Psoas muscle (tissue), 8 donors: Measurements from ENCODE around the gene LDHB. TPM values are rescaled to one million over a fixed set of nuclear protein-coding genes. Genes with fewer than 3 reads are reported as not detected.
A peak's percentile ranks its signal among the peaks of the same experiment; 100 is the strongest.

Source experiments
- ATAC-seq, 4 donors: fragments of 200-7000 bp; cut with Tn5 transposase; one replicate each; pipeline ENCODE4 v1.9.1; 2020; ENCODE audit warnings: moderate library complexity in 3 of 4, mild to moderate bottlenecking in 2 of 4
- DNase-seq, 2 donors: peaks; one replicate each; pipeline ENCODE4 v3.0.0-alpha.2; 2020
- H3K27ac ChIP-seq: fragments of 200-600 bp; one replicate; pipeline ENCODE4 v1.8.0; 2022
- H3K27me3 ChIP-seq, 3 donors: fragments of 200-600 bp in 1 of 3; one replicate each; pipeline versions ENCODE4 v1.6.1 to v1.8.0; 2013 to 2022; ENCODE audit warnings: low read length in 2 of 3, mild to moderate bottlenecking in 2 of 3, moderate library complexity in 1 of 3; ENCODE audit not compliant: insufficient read depth in 3 of 3
- H3K36me3 ChIP-seq, 2 donors: fragments of 200-600 bp in 1 of 2; one replicate each; pipeline versions ENCODE4 v1.6.1 to v1.8.0; 2013 to 2022; ENCODE audit warnings: low read depth in 1 of 2, mild to moderate bottlenecking in 1 of 2, moderate library complexity in 1 of 2; ENCODE audit not compliant: insufficient read depth in 1 of 2
- H3K4me1 ChIP-seq: fragments of 200-600 bp; one replicate; pipeline ENCODE4 v1.8.0; 2022
- H3K4me3 ChIP-seq: fragments of 200-600 bp; one replicate; pipeline ENCODE4 v1.8.0; 2022; ENCODE audit warnings: mild to moderate bottlenecking
- H3K9me3 ChIP-seq: fragments of 200-600 bp; one replicate; pipeline ENCODE4 v1.8.0; 2022
- whole genome bisulfite sequencing, 3 donors: extraction: QIAGEN DNeasy Blood & Tissue Kit; methylation state at CpG; one replicate each; pipeline versions ENCODE4 v1.1.6 to v1.1.7; 2013; 5-methylcytosine and 5-hydroxymethylcytosine counted together
- intact Hi-C, 2 donors: fragments of 100-400 bp; cut with DNase I; formaldehyde crosslinking; loops; one replicate each; pipeline versions ENCODE4 v1.11.0 to v1.14.2; 2022
- long read RNA-seq, 2 donors: library from polyadenylated mRNA; unstranded; transcript quantifications; one replicate each; pipeline ENCODE4 v2.0.0, GENCODE V29; 2021
- polyA plus RNA-seq, 3 donors: library from polyadenylated mRNA; stranded (reverse); fragments of 200-250 nt; gene quantifications; one replicate each; pipeline ENCODE4 v1.2.3, GENCODE V29; 2013
- total RNA-seq, 4 donors: library from RNA; stranded (reverse); fragmentation: NEBNext Ultra II Directional in 2 of 4; extraction: Animal tissue kit (Norgen Biotek cat#: 25700) in 2 of 4; gene quantifications; one replicate each; pipeline versions ENCODE4 v1.2.1 to v1.2.4, GENCODE V29; 2021 to 2023
- TF ChIP-seq, protein P1 (sequence below): fragments of 200-600 bp; IDR thresholded peaks from one replicate; pipeline ENCODE4 v1.8.0; 2022; ENCODE audit warnings: antibody characterized with exemption
- donor health status: healthy with polysubstance abuse.
- donor health status: DM: no; HTN: no; CAD: no; lungs with moderate emphysema.
- donor health status: Bipolar disorder and iron deficiency.
- donor health status: healthy.
- donor health status: DM: yes; HTN: yes; CAD: no.
- donor health status: DM: no; HTN: no; CAD: no.
- donor health status: DM: no; HTN: no; CAD: no.
- donor health status: DM: yes; HTN: yes; CAD: no.

LDHB gene
- total RNA-seq (100 to 1,000 TPM in 3 of 4 donors, 10 to 100 TPM in 1; 71.6 to 616 (median 350) TPM), polyA plus RNA-seq (100 to 1,000 TPM; 156 to 403 (median 231) TPM)
- long read RNA-seq, donor 1, transcript LDHB-201 (8 exons, 1,303 nt) = major isoform, 127 of 133 reads
- long read RNA-seq, donor 1, partial matches to known transcripts = 1 of 133 reads
- long read RNA-seq, donor 1, other reads (novel, unspliced or antisense) = 4 of 133 reads
- long read RNA-seq, donor 2, transcript LDHB-201 (8 exons, 1,303 nt) = major isoform, 73 of 73 reads
- long read RNA-seq, donor 2, partial matches to known transcripts = 0 of 73 reads
- long read RNA-seq, donor 2, other reads (novel, unspliced or antisense) = 0 of 73 reads

DNA sequence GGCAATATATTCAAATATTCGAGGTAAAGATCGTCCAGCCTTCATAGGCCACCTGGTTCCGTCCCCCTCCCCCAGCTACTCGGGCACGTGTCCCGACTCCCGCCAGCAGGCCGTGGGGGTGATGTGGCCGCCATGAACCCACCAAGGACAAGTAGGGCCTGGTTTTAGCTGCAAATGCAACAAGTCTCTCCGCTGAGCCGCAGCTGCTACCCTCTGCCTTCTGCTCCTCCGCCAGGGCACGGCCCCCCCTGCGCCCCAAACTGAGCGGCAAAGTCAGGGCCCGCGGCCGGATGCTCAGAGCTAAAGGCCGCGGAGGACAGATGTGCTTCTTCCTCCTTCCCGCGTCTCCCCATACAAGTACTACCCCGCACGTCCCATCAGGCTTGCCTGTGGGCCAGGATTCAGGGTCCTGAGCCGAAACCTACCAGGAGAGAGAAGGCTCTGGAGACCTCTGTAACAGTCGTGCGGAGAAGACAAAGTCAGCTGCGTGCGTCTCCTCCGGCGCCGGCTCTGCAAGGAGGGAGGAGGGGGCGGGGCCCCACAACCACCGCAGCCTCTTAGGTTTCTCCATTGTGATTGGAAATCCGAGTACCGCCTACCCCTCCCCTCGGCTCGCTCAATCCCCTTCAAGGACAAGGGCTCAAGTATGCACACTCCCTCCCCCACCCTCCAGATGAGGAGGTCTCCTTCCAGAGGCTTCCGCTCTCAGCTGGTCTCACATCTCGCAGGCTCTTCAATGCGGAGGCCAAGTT lies at the start of gene LDHB:
Gene LDHB (minus strand): TSS at position 517 of the 752 bp plus-strand sequence. CDS start 3,171 bp downstream, outside the sequence.
- Histone ChIP-seq H3K27ac (peak within 1 kb of the TSS; percentile 77), H3K27me3 (peaks cover 0 to 3% (median 0%) of the 10 kb centered on the region in 3 donors), H3K36me3 (peaks cover 7 to 22% of the 10 kb centered on the region in 2 donors), H3K9me3 (no peaks in the 10 kb centered on the region), H3K4me3 (peak within 1 kb of the TSS; percentile 84), H3K4me1 (peaks cover 5% of the 10 kb centered on the region)
- intact Hi-C loops = loop anchor here in 1 of 2 donors (5.0 to 10.0 kb wide), 2 partner anchors 155 to 213 kb away; partner anchors contain the start of genes GOLT1B and RECQL
- 0 to 1% (median 1%) methylated on average over 36 to 41 of the region's 41 CpGs for WGBS, 3 donors
- DNase-seq (peak; percentile 94), ATAC-seq (peak; percentile 92 to 98 (median 95))
- TF ChIP-seq, protein P1, sequence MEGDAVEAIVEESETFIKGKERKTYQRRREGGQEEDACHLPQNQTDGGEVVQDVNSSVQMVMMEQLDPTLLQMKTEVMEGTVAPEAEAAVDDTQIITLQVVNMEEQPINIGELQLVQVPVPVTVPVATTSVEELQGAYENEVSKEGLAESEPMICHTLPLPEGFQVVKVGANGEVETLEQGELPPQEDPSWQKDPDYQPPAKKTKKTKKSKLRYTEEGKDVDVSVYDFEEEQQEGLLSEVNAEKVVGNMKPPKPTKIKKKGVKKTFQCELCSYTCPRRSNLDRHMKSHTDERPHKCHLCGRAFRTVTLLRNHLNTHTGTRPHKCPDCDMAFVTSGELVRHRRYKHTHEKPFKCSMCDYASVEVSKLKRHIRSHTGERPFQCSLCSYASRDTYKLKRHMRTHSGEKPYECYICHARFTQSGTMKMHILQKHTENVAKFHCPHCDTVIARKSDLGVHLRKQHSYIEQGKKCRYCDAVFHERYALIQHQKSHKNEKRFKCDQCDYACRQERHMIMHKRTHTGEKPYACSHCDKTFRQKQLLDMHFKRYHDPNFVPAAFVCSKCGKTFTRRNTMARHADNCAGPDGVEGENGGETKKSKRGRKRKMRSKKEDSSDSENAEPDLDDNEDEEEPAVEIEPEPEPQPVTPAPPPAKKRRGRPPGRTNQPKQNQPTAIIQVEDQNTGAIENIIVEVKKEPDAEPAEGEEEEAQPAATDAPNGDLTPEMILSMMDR = no peak

DNA sequence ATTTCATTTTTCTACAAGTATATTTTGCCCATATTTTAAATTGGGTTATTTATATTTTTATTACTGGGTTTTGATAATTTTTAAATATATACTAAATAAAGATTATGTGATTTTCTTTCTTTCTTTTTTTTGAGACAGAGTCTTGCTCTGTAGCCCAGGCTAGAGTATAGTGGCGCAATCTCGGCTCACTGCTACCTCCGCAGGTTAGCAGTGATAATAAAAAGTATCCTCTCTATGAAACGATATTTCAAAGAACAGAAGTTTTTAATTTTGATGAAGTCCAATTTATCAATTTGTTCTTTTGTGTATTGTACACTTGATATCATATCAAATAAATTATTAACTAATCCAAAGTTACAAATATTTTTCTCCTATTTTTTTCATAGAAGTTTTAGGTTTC lies 47.2 kb upstream of the LDHB start:
- Histone ChIP-seq H3K27me3 (no peaks in the 10 kb centered on the region), H3K4me1 (no peaks in the 10 kb centered on the region), H3K9me3 (no peaks in the 10 kb centered on the region), H3K4me3 (no peak overlapping the region), H3K27ac (no peak overlapping the region), H3K36me3 (no peaks in the 10 kb centered on the region)
- intact Hi-C loops = no loop called here
- ATAC-seq (no peak), DNase-seq (no peak)
- TF ChIP-seq, protein P1 = no peak
- 93 to 97% (median 95%) methylated on average over 4 of the region's 4 CpGs for WGBS, 3 donors

DNA sequence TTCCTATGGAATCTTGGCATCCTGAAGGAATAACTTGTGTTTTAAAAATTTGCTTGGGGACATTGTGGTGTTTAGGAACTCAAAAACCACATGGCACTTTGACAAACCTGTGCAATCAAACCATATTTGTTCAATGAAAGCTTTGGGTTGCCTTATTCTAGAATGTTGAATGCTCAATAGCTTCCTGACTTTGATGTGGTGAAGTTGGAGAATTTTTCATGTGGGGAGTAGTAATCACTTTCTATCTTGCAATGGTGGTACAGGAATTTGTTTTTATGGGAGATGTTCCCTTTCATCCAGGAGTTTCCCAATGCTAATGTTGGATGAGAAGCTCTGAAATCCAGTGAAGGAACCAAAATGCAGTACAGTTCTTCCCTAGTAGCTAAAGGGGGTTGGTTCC lies 42.2 kb upstream of the LDHB start:
- H3K27me3 ChIP-seq = no peaks in the 10 kb centered on the region
- H3K4me1 ChIP-seq = no peaks in the 10 kb centered on the region
- H3K4me3 ChIP-seq = no peak overlapping the region
- DNase-seq (no peak), ATAC-seq (no peak)
- no peaks in the 10 kb centered on the region for H3K36me3 ChIP-seq
- no peaks in the 10 kb centered on the region for H3K9me3 ChIP-seq
- intact Hi-C loops = loop anchor here (2.0 to 5.0 kb wide), 3 partner anchors 291 to 322 kb away; no protein-coding TSS in a partner anchor
- TF ChIP-seq, protein P1 = no peak
- no peak overlapping the region for H3K27ac ChIP-seq

DNA sequence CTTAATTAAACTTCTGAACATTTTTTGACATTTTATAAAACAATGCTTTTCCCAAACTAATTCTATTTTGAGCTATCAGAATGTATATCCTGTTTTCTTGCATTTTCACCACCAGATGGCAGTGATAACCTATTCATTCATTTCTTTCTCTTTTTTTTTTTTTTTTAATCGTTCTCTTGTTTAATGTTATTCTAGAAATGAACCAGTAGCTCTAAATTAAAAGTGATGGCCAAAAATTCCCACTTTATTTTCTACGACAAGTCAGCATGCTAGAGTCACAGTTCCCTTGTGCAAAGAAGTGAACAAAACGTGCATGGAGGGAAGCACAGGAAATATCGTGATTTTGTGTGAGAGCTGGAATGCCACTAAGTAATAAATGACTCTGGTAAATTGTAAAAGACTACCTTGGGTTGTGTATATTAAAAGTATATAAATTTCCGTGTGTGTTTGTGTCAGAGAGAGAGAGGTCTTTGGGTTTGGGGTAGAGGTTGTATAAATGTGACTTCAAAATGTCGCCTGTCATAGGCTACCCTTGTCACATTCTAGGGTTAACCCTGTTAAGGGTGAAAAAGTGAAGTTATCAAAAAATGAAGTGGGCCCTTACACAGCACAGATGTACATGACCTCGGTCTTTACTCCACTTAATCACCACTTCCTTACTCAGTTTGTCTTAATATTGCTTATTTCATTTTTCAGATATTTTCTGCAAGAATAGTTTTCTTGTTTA lies 40.4 kb upstream of the LDHB start:
- no peaks in the 10 kb centered on the region for H3K36me3 ChIP-seq
- DNase-seq = no peak
- WGBS, 3 donors = 24% methylated on average over 7 of the region's 7 CpGs
- ATAC-seq = peak in 1 of 4 donors; percentile 54
- no peaks in the 10 kb centered on the region for H3K9me3 ChIP-seq
- H3K27me3 ChIP-seq = no peaks in the 10 kb centered on the region
- peak overlapping the region; percentile 28 for H3K4me3 ChIP-seq
- H3K4me1 ChIP-seq = no peaks in the 10 kb centered on the region
- intact Hi-C loops = loop anchor here (2.0 to 5.0 kb wide), 3 partner anchors 293 to 324 kb away; no protein-coding TSS in a partner anchor
- TF ChIP-seq, protein P1 = peak; percentile 78
- H3K27ac ChIP-seq = no peak overlapping the region
